Caco-2 (cell line): ENCODE data around the gene CACNG5. TPM values are rescaled to one million over a fixed set of nuclear protein-coding genes. Genes with fewer than 3 reads are reported as not detected.
A peak's percentile ranks its signal among the peaks of the same experiment; 100 is the strongest.

Experiments used
- BruUV-seq: library from RNA; stranded (reverse); fragments of 400-500 nt; replicated peaks from 2 replicates; lab custom pipeline; 2021; lab: Mats Ljungman, UMichigan
- CTCF ChIA-PET: fragments of 300-600 bp; sonication (Branson Sonifier 250); formaldehyde crosslinking; loops from one replicate; lab custom pipeline; 2022; ENCODE audit warnings: antibody characterized with exemption; lab: Charles Lee
- POLR2A ChIA-PET: fragments of 300-600 bp; sonication (Branson Sonifier 250); formaldehyde crosslinking; loops from one replicate; lab custom pipeline; 2022; ENCODE audit warnings: antibody characterized with exemption; lab: Charles Lee
- DNase-seq, 2 experiments: peaks; one replicate each; pipeline versions ENCODE4 v3.0.0 to v3.0.0-alpha.2; 2020 to 2022
- H3K27me3 ChIP-seq: replicated peaks from 2 replicates; pipeline ENCODE4 v1.6.0; 2011; ENCODE audit warnings: low read length; ENCODE audit not compliant: control insufficient read depth, insufficient read depth
- H3K36me3 ChIP-seq: 2 replicates; pipeline ENCODE4 v1.5.1; 2011; ENCODE audit warnings: low read length; ENCODE audit not compliant: control insufficient read depth, insufficient read depth
- H3K4me1 ChIP-seq: fragments of 250-450 bp; sonication (Bioruptor Pico); 2 replicates; pipeline ENCODE4 v1.5.1; 2020; ENCODE audit warnings: mild to moderate bottlenecking
- H3K4me3 ChIP-seq: 2 replicates; pipeline ENCODE4 v1.5.1; 2011; ENCODE audit warnings: low read depth, mild to moderate bottlenecking, control low read depth, low read length
- H3K9me3 ChIP-seq: fragments of 250-450 bp; sonication (Bioruptor Pico); 2 replicates; pipeline ENCODE4 v1.5.1; 2020; ENCODE audit warnings: mild to moderate bottlenecking, moderate library complexity
- H3K27ac Mint-ChIP-seq: one replicate; pipeline ENCODE4 v1.8.0; 2022; ENCODE audit warnings: mixed read lengths; ENCODE audit not compliant: unreplicated experiment
- H3K27me3 Mint-ChIP-seq: one replicate; pipeline ENCODE4 v1.8.0; 2022; ENCODE audit warnings: mixed read lengths; ENCODE audit not compliant: insufficient read depth, unreplicated experiment
- H3K36me3 Mint-ChIP-seq: one replicate; pipeline ENCODE4 v1.8.0; 2022; ENCODE audit warnings: mild to moderate bottlenecking, mixed read lengths; ENCODE audit not compliant: insufficient read depth, unreplicated experiment
- H3K4me1 Mint-ChIP-seq: one replicate; pipeline ENCODE4 v1.8.0; 2022; ENCODE audit warnings: low read depth, mixed read lengths; ENCODE audit not compliant: unreplicated experiment
- H3K4me3 Mint-ChIP-seq: one replicate; pipeline ENCODE4 v1.8.0; 2022; ENCODE audit warnings: mild to moderate bottlenecking, moderate library complexity, mixed read lengths; ENCODE audit not compliant: unreplicated experiment
- H3K9me3 Mint-ChIP-seq: one replicate; pipeline ENCODE4 v1.8.0; 2022; ENCODE audit warnings: mixed read lengths; ENCODE audit not compliant: unreplicated experiment
- CTCF ChIP-seq, 2 experiments: fragments of 200-600 bp in 1 of 2; IDR thresholded peaks; 1 replicate in 1 of 2; 2 replicates in 1 of 2; pipeline versions ENCODE4 v1.5.1 to v1.8.0; 2011 to 2022; ENCODE audit warnings: antibody characterized with exemption in 1 of 2, control low read depth in 1 of 2, inconsistent platforms in 1 of 2, low read depth in 1 of 2, low read length in 1 of 2, mild to moderate bottlenecking in 1 of 2, moderate library complexity in 1 of 2; ENCODE audit not compliant: insufficient read depth in 1 of 2, severe bottlenecking in 1 of 2, unreplicated experiment in 1 of 2
- intact Hi-C: fragments of 100-400 bp; cut with micrococcal nuclease; formaldehyde crosslinking; loops from one replicate; pipeline ENCODE4 v1.10.0; 2022; ENCODE audit not compliant: unreplicated experiment
- total RNA-seq: library from RNA; stranded (reverse); gene quantifications from 2 replicates; pipeline ENCODE4 v1.2.3, GENCODE V29; 2022

Gene CACNG5
- total RNA-seq, 1 experiment from 2014 or later, result not detected

GRCh38 chr17:66837885-66838665 lies 3.2 kb downstream of the CACNG5 start:
- no peaks in the 10 kb centered on the region for H3K9me3 ChIP-seq
- BruUV-seq, result no TSS peak
- ChIA-PET POLR2A (no interaction called here), CTCF (no interaction called here)
- H3K27me3 ChIP-seq, result no peaks in the 10 kb centered on the region
- TF ChIP-seq CTCF (IDR thresholded peaks at IDR 0.05; ENCODE audit: insufficient read depth in 1 of 2, low read depth in 1 of 2, low read length in 1 of 2, severe bottlenecking in 1 of 2, unreplicated experiment in 1 of 2), result no peak
- H3K4me1 ChIP-seq, result peaks cover 4% of the 10 kb centered on the region; the same call in 1 of the 2 replicates
- H3K4me3 ChIP-seq, result no peak overlapping the region
- Mint-ChIP-seq H3K27me3 (peaks cover 13% of the 10 kb centered on the region), H3K4me3 (no peak overlapping the region), H3K4me1 (no peaks in the 10 kb centered on the region), H3K36me3 (no peaks in the 10 kb centered on the region), H3K9me3 (no peaks in the 10 kb centered on the region), H3K27ac (no peak overlapping the region)
- H3K36me3 ChIP-seq, result no peaks in the 10 kb centered on the region
- intact Hi-C loops, result no loop called here
- peak in 1 of 2 experiments; percentile 14 for DNase-seq

GRCh38 chr17:66839616-66840015 lies 4.7 kb downstream of the CACNG5 start:
- Mint-ChIP-seq H3K27me3 (peaks cover 10% of the 10 kb centered on the region), H3K4me3 (no peak overlapping the region)

GRCh38 chr17:66840061-66840460 lies 5.1 kb downstream of the CACNG5 start:
- H3K27me3 ChIP-seq, result no peaks in the 10 kb centered on the region
- no peaks in the 10 kb centered on the region for H3K36me3 Mint-ChIP-seq

More at GRCh38 chr17:66839616-66840015, 4.7 kb downstream of the CACNG5 start:
- Mint-ChIP-seq H3K36me3 (no peaks in the 10 kb centered on the region), H3K9me3 (no peaks in the 10 kb centered on the region), H3K27ac (no peak overlapping the region), H3K4me1 (no peaks in the 10 kb centered on the region)
- Histone ChIP-seq H3K4me1 (peaks cover 4% of the 10 kb centered on the region; the same call in 1 of the 2 replicates), H3K9me3 (no peaks in the 10 kb centered on the region), H3K27me3 (no peaks in the 10 kb centered on the region), H3K36me3 (no peaks in the 10 kb centered on the region), H3K4me3 (no peak overlapping the region)
- DNase-seq, result peak in 1 of 2 experiments; percentile 11
- TF ChIP-seq CTCF (IDR thresholded peaks at IDR 0.05; ENCODE audit: insufficient read depth in 1 of 2, low read depth in 1 of 2, low read length in 1 of 2, severe bottlenecking in 1 of 2, unreplicated experiment in 1 of 2), result no peak
- ChIA-PET CTCF (no interaction called here), POLR2A (no interaction called here)
- intact Hi-C loops, result no loop called here
- BruUV-seq, result no TSS peak

More at GRCh38 chr17:66840061-66840460, 5.1 kb downstream of the CACNG5 start:
- Mint-ChIP-seq H3K4me1 (no peaks in the 10 kb centered on the region), H3K9me3 (no peaks in the 10 kb centered on the region), H3K4me3 (no peak overlapping the region), H3K27ac (no peak overlapping the region), H3K27me3 (peaks cover 12% of the 10 kb centered on the region)
- H3K9me3 ChIP-seq, result no peaks in the 10 kb centered on the region
- no peak for TF ChIP-seq CTCF (IDR thresholded peaks at IDR 0.05; ENCODE audit: insufficient read depth in 1 of 2, low read depth in 1 of 2, low read length in 1 of 2, severe bottlenecking in 1 of 2, unreplicated experiment in 1 of 2)
- peaks cover 3% of the 10 kb centered on the region; the same call in 1 of the 2 replicates for H3K4me1 ChIP-seq
- H3K36me3 ChIP-seq, result no peaks in the 10 kb centered on the region
- peak in 1 of 2 experiments; percentile 5 for DNase-seq
- H3K4me3 ChIP-seq, result no peak overlapping the region
- CTCF ChIA-PET, result no interaction called here
- POLR2A ChIA-PET, result no interaction called here
- intact Hi-C loops, result no loop called here
- BruUV-seq, result no TSS peak
